ENCODE data around the gene WDR27.

DNA sequence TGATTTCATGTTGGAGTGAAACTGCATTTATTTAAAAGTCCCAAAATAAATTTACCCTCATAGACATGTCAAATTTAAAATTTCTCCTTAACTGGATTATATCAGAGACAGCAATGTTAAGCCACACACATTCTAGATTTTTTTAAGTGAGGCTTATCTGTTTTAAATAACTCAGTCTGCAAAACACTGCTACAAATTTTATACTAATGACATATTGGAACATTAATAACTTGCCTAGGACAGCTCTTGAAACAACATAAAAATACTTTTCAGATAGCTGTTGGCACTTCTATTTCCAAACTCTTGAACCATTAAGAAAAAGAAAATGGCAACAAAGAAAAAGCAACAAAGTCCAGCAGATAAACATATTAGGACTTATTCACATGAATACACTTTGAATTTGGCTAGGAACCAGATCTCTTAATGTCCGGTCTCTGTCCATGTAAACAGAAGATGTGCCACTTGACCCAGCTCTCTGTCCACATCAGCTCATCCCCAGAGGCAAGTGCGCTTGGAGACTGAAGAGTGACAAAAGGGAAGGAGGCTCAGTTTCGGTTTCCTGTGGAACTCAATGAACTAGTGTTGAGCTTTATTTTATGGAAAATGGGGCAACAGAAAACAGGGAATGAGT, 228.9 kb downstream of the WDR27 start:
- TF ChIP-seq CTCF (IDR thresholded peaks at IDR 0.05; ENCODE audit: insufficient read depth, low read length, poor library complexity, severe bottlenecking): no peak
- TF ChIP-seq EZH2phosphoT487 (conservative IDR thresholded peaks at IDR 0.05; ENCODE audit: low read length): no peak
